ENCODE results near the gene BLTP2. TPM values are rescaled to one million over a fixed set of nuclear protein-coding genes. Genes with fewer than 3 reads are reported as not detected.

BLTP2 gene
- polyA plus RNA-seq, 1 of the 3 experiments (the other 2 are of a cell fraction) = 46.4 TPM

DNA sequence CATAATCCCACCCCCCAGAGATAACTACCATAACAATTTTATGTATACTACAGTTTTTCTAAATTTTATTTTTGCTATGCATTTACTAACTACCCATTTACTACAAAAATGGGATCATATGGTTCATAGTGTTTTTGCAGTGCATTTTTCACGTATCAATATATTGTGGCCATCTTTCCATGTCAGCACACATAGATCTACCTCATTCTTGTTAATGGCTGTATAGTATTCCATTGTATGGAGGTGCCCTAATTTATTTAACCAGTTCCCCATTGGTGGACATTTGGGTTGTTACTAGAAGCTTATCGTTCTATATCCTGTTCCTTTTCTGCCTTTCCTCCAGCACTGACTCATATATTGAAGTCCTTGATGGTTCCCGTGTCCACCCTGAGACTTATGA, 44.1 kb upstream of the BLTP2 start:
- DNase-seq = no peak
- Histone ChIP-seq H3K9me3 (no peaks in the 10 kb centered on the region), H3K36me3 (replicated peaks in 1 of 2; ENCODE audit: control insufficient read depth in 1 of 2, insufficient read depth in 2 of 2, low read length in 1 of 2) (peaks cover 77 to 78% of the 10 kb centered on the region in 2 experiments), H4K20me1 (ENCODE audit: insufficient read depth) (no peaks in the 10 kb centered on the region), H3K79me2 (ENCODE audit: insufficient read depth) (no peaks in the 10 kb centered on the region), H3K27me3 (ENCODE audit: insufficient read depth) (no peaks in the 10 kb centered on the region), H3K9ac (no peak overlapping the region), H3F3A (replicated peaks; ENCODE audit: insufficient read depth) (peaks cover 5% of the 10 kb centered on the region), H3K4me1 (ENCODE audit: control insufficient read depth in 1 of 2, insufficient read depth in 2 of 2, low read depth in 1 of 2, low read length in 1 of 2) (no peaks in the 10 kb centered on the region), H3K4me3 (ENCODE audit: low read depth in 2 of 2, low read length in 1 of 2) (no peak overlapping the region), H3K4me2 (no peak overlapping the region), H3K9me2 (no peaks in the 10 kb centered on the region), H2AFZ (ENCODE audit: low read depth) (no peak overlapping the region), H3K27ac (ENCODE audit: low read depth in 2 of 2, low read length in 1 of 2) (no peak overlapping the region)
- 93% methylated on average over 3 of the region's 3 CpGs for WGBS (ENCODE audit: low lambda C conversion rate)
- TF ChIP-seq NRF1 (IDR thresholded peaks at IDR 0.05; ENCODE audit: low read depth, low read length) (no peak), RCOR1 (IDR thresholded peaks at IDR 0.05; ENCODE audit: low read length) (no peak), YY1 (IDR thresholded peaks at IDR 0.05; ENCODE audit: low read depth) (no peak), FOXM1 (IDR thresholded peaks at IDR 0.05; ENCODE audit: low read depth) (no peak), TAF1 (IDR thresholded peaks at IDR 0.05; ENCODE audit: borderline replicate concordance, low read depth, low read length) (no peak), MEF2A (IDR thresholded peaks at IDR 0.05; ENCODE audit: borderline replicate concordance, low read depth) (no peak)
- TF ChIP-seq, protein P1, sequence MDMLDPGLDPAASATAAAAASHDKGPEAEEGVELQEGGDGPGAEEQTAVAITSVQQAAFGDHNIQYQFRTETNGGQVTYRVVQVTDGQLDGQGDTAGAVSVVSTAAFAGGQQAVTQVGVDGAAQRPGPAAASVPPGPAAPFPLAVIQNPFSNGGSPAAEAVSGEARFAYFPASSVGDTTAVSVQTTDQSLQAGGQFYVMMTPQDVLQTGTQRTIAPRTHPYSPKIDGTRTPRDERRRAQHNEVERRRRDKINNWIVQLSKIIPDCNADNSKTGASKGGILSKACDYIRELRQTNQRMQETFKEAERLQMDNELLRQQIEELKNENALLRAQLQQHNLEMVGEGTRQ (IDR thresholded peaks at IDR 0.05; ENCODE audit: borderline replicate concordance, low read depth, low read length) = no peak
- ChIA-PET POLR2A (no interaction called here), CTCF (interaction anchor here (1.4 to 1.8 kb wide), 2 partner anchors 17 to 38 kb away, joined by 5 to 7 read pairs; no protein-coding TSS in a partner anchor)

DNA sequence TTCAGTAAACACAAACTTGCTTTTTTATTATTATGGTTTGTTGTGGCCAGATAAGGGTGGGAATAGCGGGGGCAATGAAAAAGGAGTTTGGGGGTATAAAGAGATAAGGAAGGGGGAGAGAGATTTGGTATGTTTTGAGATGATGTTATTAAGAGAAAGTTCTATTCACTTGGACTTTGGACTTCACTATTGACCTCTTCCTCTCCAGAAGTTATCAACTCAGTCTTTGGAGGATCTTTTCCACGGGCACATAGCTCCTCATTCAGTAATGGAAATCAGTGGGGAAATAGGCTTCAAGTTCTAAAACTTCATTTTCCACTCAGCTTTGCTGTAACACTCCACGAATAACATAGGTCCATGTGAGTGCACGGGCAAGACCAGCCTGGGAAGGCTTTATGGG, 43.5 kb upstream of the BLTP2 start:
- peaks cover 5% of the 10 kb centered on the region for H3F3A ChIP-seq (replicated peaks; ENCODE audit: insufficient read depth)
- no peaks in the 10 kb centered on the region for H4K20me1 ChIP-seq (ENCODE audit: insufficient read depth)
- no peaks in the 10 kb centered on the region for H3K27me3 ChIP-seq (ENCODE audit: insufficient read depth)
- H3K79me2 ChIP-seq (ENCODE audit: insufficient read depth) = no peaks in the 10 kb centered on the region
- H3K27ac ChIP-seq (ENCODE audit: low read depth in 2 of 2, low read length in 1 of 2) = no peak overlapping the region
- H3K9me3 ChIP-seq = no peaks in the 10 kb centered on the region
- H3K4me1 ChIP-seq (ENCODE audit: control insufficient read depth in 1 of 2, insufficient read depth in 2 of 2, low read depth in 1 of 2, low read length in 1 of 2) = no peaks in the 10 kb centered on the region
- no peak overlapping the region for H3K9ac ChIP-seq
- POLR2A ChIA-PET = interaction anchor here (1.4 kb wide), 1 partner anchor 31 kb away, joined by 3 read pairs; the partner anchor contains the start of gene RPL23A
- H3K36me3 ChIP-seq (replicated peaks in 1 of 2; ENCODE audit: control insufficient read depth in 1 of 2, insufficient read depth in 2 of 2, low read length in 1 of 2) = peaks cover 74 to 76% of the 10 kb centered on the region in 2 experiments
- no peak overlapping the region for H3K4me2 ChIP-seq
- CTCF ChIA-PET = interaction anchor here (1.4 to 1.8 kb wide), 2 partner anchors 18 to 38 kb away, joined by 5 to 7 read pairs; no protein-coding TSS in a partner anchor
- no peak for TF ChIP-seq TCF12 (IDR thresholded peaks at IDR 0.05)
- no peak for TF ChIP-seq TAF1 (IDR thresholded peaks at IDR 0.05; ENCODE audit: borderline replicate concordance, low read depth, low read length)
- TF ChIP-seq, protein P1 (IDR thresholded peaks at IDR 0.05; ENCODE audit: borderline replicate concordance, low read depth, low read length) = no peak
- no peak for TF ChIP-seq CHD2 (IDR thresholded peaks at IDR 0.05; ENCODE audit: low read length, partially characterized antibody)
- TF ChIP-seq JUND (IDR thresholded peaks at IDR 0.05) = no peak
- no peak for TF ChIP-seq MEF2A (IDR thresholded peaks at IDR 0.05; ENCODE audit: borderline replicate concordance, low read depth)
- TF ChIP-seq, protein P2, sequence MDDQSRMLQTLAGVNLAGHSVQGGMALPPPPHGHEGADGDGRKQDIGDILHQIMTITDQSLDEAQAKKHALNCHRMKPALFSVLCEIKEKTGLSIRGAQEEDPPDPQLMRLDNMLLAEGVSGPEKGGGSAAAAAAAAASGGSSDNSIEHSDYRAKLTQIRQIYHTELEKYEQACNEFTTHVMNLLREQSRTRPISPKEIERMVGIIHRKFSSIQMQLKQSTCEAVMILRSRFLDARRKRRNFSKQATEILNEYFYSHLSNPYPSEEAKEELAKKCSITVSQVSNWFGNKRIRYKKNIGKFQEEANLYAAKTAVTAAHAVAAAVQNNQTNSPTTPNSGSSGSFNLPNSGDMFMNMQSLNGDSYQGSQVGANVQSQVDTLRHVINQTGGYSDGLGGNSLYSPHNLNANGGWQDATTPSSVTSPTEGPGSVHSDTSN (IDR thresholded peaks at IDR 0.05) = no peak
- TF ChIP-seq NRF1 (IDR thresholded peaks at IDR 0.05; ENCODE audit: low read depth, low read length) = no peak
- no peak for TF ChIP-seq SMC3 (IDR thresholded peaks at IDR 0.05; ENCODE audit: low read depth, low read length)
- TF ChIP-seq, protein P3, sequence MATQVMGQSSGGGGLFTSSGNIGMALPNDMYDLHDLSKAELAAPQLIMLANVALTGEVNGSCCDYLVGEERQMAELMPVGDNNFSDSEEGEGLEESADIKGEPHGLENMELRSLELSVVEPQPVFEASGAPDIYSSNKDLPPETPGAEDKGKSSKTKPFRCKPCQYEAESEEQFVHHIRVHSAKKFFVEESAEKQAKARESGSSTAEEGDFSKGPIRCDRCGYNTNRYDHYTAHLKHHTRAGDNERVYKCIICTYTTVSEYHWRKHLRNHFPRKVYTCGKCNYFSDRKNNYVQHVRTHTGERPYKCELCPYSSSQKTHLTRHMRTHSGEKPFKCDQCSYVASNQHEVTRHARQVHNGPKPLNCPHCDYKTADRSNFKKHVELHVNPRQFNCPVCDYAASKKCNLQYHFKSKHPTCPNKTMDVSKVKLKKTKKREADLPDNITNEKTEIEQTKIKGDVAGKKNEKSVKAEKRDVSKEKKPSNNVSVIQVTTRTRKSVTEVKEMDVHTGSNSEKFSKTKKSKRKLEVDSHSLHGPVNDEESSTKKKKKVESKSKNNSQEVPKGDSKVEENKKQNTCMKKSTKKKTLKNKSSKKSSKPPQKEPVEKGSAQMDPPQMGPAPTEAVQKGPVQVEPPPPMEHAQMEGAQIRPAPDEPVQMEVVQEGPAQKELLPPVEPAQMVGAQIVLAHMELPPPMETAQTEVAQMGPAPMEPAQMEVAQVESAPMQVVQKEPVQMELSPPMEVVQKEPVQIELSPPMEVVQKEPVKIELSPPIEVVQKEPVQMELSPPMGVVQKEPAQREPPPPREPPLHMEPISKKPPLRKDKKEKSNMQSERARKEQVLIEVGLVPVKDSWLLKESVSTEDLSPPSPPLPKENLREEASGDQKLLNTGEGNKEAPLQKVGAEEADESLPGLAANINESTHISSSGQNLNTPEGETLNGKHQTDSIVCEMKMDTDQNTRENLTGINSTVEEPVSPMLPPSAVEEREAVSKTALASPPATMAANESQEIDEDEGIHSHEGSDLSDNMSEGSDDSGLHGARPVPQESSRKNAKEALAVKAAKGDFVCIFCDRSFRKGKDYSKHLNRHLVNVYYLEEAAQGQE (IDR thresholded peaks at IDR 0.05; ENCODE audit: low read depth, low read length) = no peak
- TF ChIP-seq, protein P4, sequence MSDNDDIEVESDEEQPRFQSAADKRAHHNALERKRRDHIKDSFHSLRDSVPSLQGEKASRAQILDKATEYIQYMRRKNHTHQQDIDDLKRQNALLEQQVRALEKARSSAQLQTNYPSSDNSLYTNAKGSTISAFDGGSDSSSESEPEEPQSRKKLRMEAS (IDR thresholded peaks at IDR 0.05; ENCODE audit: low read depth) = no peak
- TF ChIP-seq RXRA (IDR thresholded peaks at IDR 0.05; ENCODE audit: borderline replicate concordance, low read depth) = no peak
- TF ChIP-seq FOXJ3 (CRISPR knock-in tag; IDR thresholded peaks at IDR 0.05) = no peak
- TF ChIP-seq MXI1 (IDR thresholded peaks at IDR 0.05; ENCODE audit: low read depth, low read length) = no peak
- no peak for TF ChIP-seq FOSL2 (IDR thresholded peaks at IDR 0.05; ENCODE audit: borderline replicate concordance, low read depth)
- no peak overlapping the region for H2AFZ ChIP-seq (ENCODE audit: low read depth)
- 94% methylated on average over 4 of the region's 4 CpGs for WGBS (ENCODE audit: low lambda C conversion rate)
- no peaks in the 10 kb centered on the region for H3K9me2 ChIP-seq
- DNase-seq = no peak
- H3K4me3 ChIP-seq (ENCODE audit: low read depth in 2 of 2, low read length in 1 of 2) = no peak overlapping the region

Data from SK-N-SH (cell line).